Mesodermal cell (in vitro differentiated cells): ENCODE measurements around the gene RET. TPM values are rescaled to one million over a fixed set of nuclear protein-coding genes. Genes with fewer than 3 reads are reported as not detected.

Source experiments
- H3K27ac ChIP-seq: 2 replicates; pipeline ENCODE4 v1.7.0; 2013; ENCODE audit warnings: mild to moderate bottlenecking, low read depth, low read length, moderate library complexity; ENCODE audit not compliant: severe bottlenecking
- H3K36me3 ChIP-seq: 2 replicates; pipeline ENCODE4 v1.7.1; 2013; ENCODE audit warnings: mild to moderate bottlenecking, low read length, moderate library complexity; ENCODE audit not compliant: control insufficient read depth, insufficient read depth
- H3K4me1 ChIP-seq: one replicate; pipeline ENCODE4 v1.7.1; 2013; ENCODE audit warnings: mild to moderate bottlenecking, low read length; ENCODE audit not compliant: insufficient read depth, control insufficient read depth, poor library complexity, severe bottlenecking
- H3K4me3 ChIP-seq: 2 replicates; pipeline ENCODE4 v1.7.0; 2013; ENCODE audit warnings: low read length, control low read depth, mild to moderate bottlenecking; ENCODE audit not compliant: insufficient read depth, poor library complexity, severe bottlenecking; ENCODE audit errors: extremely low read depth
- H3K9me3 ChIP-seq: 2 replicates; pipeline ENCODE4 v1.7.1; 2013; ENCODE audit warnings: mild to moderate bottlenecking, low read length, moderate library complexity; ENCODE audit not compliant: control insufficient read depth
- WGBS, 2 experiments: methylation state at CpG; one replicate each; pipeline ENCODE4 v1.1.5; 2013; ENCODE audit warnings: missing lambda C conversion rate in 2 of 2; ENCODE audit not compliant: insufficient coverage in 2 of 2; 5-methylcytosine and 5-hydroxymethylcytosine counted together
- polyA plus RNA-seq, 2 experiments: library from polyadenylated mRNA; stranded (reverse); fragments of 50-300 nt; gene quantifications; one replicate each; pipeline ENCODE4 v1.2.3, GENCODE V29; 2013

Gene RET
- 0.81 TPM for polyA plus RNA-seq (2013, experiment 1 of 2)
- 0.96 TPM for polyA plus RNA-seq (2013, experiment 2 of 2)

DNA sequence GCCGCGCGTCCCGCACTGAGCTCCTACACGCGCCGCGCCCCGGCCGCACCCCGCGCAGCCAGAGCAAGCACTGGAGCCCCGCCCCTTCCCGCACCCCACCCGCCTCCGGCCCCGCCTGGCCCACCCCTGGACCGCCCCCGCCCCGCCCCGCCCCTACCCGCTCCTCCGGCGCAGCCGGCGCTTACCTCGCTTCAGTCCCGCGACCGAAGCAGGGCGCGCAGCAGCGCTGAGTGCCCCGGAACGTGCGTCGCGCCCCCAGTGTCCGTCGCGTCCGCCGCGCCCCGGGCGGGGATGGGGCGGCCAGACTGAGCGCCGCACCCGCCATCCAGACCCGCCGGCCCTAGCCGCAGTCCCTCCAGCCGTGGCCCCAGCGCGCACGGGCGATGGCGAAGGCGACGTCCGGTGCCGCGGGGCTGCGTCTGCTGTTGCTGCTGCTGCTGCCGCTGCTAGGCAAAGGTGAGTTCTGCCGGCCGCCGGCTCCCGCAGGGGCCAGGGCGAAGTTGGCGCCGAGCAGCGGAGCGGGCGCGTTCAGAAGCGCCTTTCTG is at the start of gene RET:
Gene RET (plus strand): TSS at position 194 of the 545 bp plus-strand sequence. CDS start 190 bp downstream, at position 384.
- no peak within 1 kb of the TSS for H3K27ac ChIP-seq
- H3K4me3 ChIP-seq = peak within 1 kb of the TSS; percentile 35
- 0% methylated on average over 45 to 52 of the region's 78 CpGs for WGBS, 2 experiments
- no peaks in the 10 kb centered on the region for H3K4me1 ChIP-seq
- H3K9me3 ChIP-seq = no peaks in the 10 kb centered on the region
- H3K36me3 ChIP-seq = no peaks in the 10 kb centered on the region

GRCh38 chr10:43027331-43027955 is 49.4 kb upstream of the RET start:
- 88 to 89% methylated on average over 8 to 9 of the region's 11 CpGs for WGBS, 2 experiments
- no peak overlapping the region for H3K27ac ChIP-seq
- no peaks in the 10 kb centered on the region for H3K36me3 ChIP-seq
- H3K4me3 ChIP-seq = no peak overlapping the region
- peaks cover 3% of the 10 kb centered on the region for H3K4me1 ChIP-seq
- no peaks in the 10 kb centered on the region for H3K9me3 ChIP-seq

DNA sequence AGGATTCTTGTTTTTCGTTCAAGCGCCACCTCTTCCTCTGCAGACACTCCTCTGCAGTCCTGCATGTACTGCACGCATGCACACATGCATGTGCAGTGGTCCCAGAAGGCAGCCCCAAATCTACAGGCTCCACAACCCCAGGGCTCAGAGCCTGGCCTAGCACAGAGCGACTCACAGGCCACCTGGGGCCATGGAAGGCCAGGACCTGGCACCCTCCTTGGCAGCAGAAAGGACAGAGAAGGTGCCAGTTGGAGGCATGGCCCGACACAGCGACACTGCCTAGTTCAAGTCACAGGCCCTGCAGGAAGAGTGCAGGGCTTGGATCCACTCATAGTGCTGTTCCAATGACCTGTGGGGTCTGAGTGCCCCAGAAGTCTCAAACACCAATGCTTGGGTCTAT is 48.7 kb upstream of the RET start:
- WGBS, 2 experiments = 89 to 95% methylated on average over 5 to 6 of the region's 6 CpGs
- peaks cover 3% of the 10 kb centered on the region for H3K4me1 ChIP-seq
- no peaks in the 10 kb centered on the region for H3K36me3 ChIP-seq
- no peaks in the 10 kb centered on the region for H3K9me3 ChIP-seq
- no peak overlapping the region for H3K4me3 ChIP-seq
- no peak overlapping the region for H3K27ac ChIP-seq

- no peak overlapping the region for H3K27ac ChIP-seq
- H3K4me3 ChIP-seq = no peak overlapping the region
- H3K9me3 ChIP-seq = no peaks in the 10 kb centered on the region
- 76 to 92% methylated on average over 4 to 6 of the region's 7 CpGs for WGBS, 2 experiments
- peaks cover 3% of the 10 kb centered on the region for H3K4me1 ChIP-seq
- H3K36me3 ChIP-seq = no peaks in the 10 kb centered on the region
These were observed 47.8 kb upstream of the RET start for GRCh38 chr10:43029043-43029442.

DNA sequence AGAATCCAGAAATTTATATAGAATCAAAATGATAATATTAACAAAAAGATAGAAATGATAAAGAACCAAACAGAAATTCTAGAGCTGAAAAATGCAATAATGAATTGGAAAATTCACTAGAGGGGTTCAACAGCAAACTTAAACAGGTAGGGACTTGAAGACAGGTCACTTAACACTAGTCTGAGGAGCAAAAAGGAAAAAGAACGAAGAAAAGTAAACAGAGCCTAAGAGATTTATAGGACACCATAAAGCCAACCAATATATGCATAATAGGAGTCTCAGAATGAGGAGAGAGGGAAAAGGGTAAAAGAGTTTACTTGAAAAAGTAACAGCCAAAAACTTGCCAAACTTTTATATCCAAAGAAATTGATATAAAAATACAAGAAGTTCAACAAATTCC is 44.3 kb upstream of the RET start:
- H3K4me1 ChIP-seq = no peaks in the 10 kb centered on the region
- no peaks in the 10 kb centered on the region for H3K9me3 ChIP-seq
- H3K36me3 ChIP-seq = no peaks in the 10 kb centered on the region
- WGBS, 2 experiments = no CpG with 5 or more reads among the region's 1 CpG
- H3K27ac ChIP-seq = no peak overlapping the region
- H3K4me3 ChIP-seq = no peak overlapping the region

DNA sequence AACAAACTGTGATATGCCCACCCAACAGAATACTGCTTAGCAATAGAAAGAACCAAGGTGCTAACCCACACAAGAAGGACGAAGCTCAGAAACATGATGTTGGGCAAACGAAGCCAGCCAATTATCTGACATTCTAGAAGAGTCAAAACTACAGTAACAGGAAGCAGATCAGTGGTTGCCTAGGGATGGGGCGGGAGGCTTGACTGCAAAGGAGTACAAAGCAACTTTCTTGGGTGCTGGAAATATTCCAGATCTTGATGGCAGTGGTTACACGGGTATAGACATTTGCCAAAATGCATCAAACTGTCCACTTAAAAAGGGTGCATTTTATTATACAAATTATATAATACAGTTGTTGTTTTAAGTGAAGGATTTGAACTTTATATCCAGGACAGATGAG is 41.1 kb upstream of the RET start:
- Histone ChIP-seq H3K27ac (no peak overlapping the region), H3K4me1 (no peaks in the 10 kb centered on the region), H3K4me3 (no peak overlapping the region), H3K36me3 (no peaks in the 10 kb centered on the region), H3K9me3 (no peaks in the 10 kb centered on the region)
- 80% methylated on average over 3 of the region's 4 CpGs; no CpG with 5 or more reads in 1 of the 2 experiments for WGBS, 2 experiments

GRCh38 chr10:43036481-43037428 is 40.1 kb upstream of the RET start:
- Histone ChIP-seq H3K27ac (no peak overlapping the region), H3K4me3 (no peak overlapping the region), H3K4me1 (no peaks in the 10 kb centered on the region), H3K9me3 (no peaks in the 10 kb centered on the region), H3K36me3 (no peaks in the 10 kb centered on the region)
- WGBS, 2 experiments = 75 to 85% methylated on average over 11 to 13 of the region's 16 CpGs

GRCh38 chr10:43037440-43037839 is 39.4 kb upstream of the RET start:
- Histone ChIP-seq H3K36me3 (no peaks in the 10 kb centered on the region), H3K4me1 (no peaks in the 10 kb centered on the region), H3K9me3 (no peaks in the 10 kb centered on the region), H3K4me3 (no peak overlapping the region), H3K27ac (no peak overlapping the region)
- WGBS, 2 experiments = 96 to 100% methylated on average over 3 of the region's 6 CpGs

DNA sequence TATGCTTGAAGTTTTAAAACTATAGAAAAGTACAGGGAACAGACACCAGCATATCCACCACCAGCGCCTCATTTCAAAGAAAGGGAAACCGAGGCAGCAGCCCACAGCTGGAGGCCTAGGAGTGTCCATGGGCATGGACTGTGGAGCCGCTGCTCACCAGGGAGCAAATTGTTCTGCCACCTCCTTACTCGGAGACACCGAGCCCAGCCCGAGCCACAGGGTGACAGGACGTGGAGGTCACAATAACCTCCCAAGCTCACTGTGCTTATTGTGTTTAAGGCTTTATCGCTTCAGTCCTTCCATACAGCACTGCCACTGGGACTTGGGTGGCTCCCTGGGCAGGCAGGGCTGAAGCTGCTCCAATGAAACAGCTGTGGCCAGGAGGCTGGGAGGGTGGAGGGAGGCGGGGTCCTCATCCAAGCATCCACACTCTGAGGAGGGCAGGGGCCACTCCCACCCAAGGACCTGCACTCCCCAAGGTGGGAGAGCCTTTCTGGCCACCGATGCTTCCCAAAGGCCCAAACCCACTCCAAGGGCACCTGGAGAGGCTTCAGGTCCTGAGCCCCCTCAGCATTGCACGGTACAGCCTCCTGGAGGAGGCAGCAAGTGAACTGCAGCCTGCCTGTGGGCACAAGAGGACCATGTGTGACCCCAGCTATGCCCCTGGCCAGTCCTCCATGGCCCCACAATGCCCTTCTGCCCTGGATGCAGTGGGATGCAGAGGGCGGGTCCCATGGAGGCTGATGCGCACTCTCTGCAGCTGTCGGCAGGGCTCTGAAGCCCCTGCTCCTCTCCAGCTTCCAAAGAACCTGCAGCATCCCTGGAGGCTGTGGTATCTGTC is 38.7 kb upstream of the RET start:
- Histone ChIP-seq H3K4me1 (no peaks in the 10 kb centered on the region), H3K36me3 (no peaks in the 10 kb centered on the region), H3K27ac (no peak overlapping the region), H3K4me3 (no peak overlapping the region), H3K9me3 (no peaks in the 10 kb centered on the region)
- WGBS, 2 experiments = 85 to 93% methylated on average over 11 to 13 of the region's 14 CpGs
